GM12878 (cell line): ENCODE measurements around the gene CDON. TPM values are rescaled to one million over a fixed set of nuclear protein-coding genes. Genes with fewer than 3 reads are reported as not detected.

Source experiments
- ATAC-seq: fragments of 200-7000 bp; cut with Tn5 transposase; 3 replicates; pipeline ENCODE4 v1.9.1; 2020; ENCODE audit warnings: mild to moderate bottlenecking, moderate library complexity
- BruUV-seq: library from RNA; stranded (reverse); fragments of 400-500 nt; replicated peaks from 2 replicates; lab custom pipeline; 2021; lab: Mats Ljungman, UMichigan
- CTCF ChIA-PET: fragments of 300-600 bp; sonication (Branson Sonifier 250); formaldehyde crosslinking; extraction: SDS; loops from one replicate; lab custom pipeline; 2021; ENCODE audit warnings: inconsistent platforms; lab: Yijun Ruan, JAX
- POLR2A ChIA-PET: fragments of 350-600 bp; formaldehyde crosslinking; extraction: SDS; loops from one replicate; lab custom pipeline; 2021; ENCODE audit warnings: inconsistent platforms; lab: Charles Lee
- RAD21 ChIA-PET: fragments of 300-600 bp; sonication (Branson Sonifier 250); formaldehyde crosslinking; loops from one replicate; lab custom pipeline; 2023; ENCODE audit warnings: antibody characterized with exemption; ENCODE audit not compliant: unreplicated experiment; lab: Charles Lee
- SMC1A ChIA-PET: fragments of 300-600 bp; sonication (Branson Sonifier 250); formaldehyde crosslinking; loops from one replicate; lab custom pipeline; 2023; ENCODE audit not compliant: unreplicated experiment, uncharacterized antibody; lab: Charles Lee
- DNase-seq: peaks from one replicate; pipeline ENCODE4 v3.0.0-alpha.2; 2011; ENCODE audit warnings: low read depth, low spot score
- FAIRE-seq: peaks from 3 replicates; lab custom pipeline; 2011; peaks lifted over from hg19 to GRCh38; lab: Jason Lieb, UNC
- H2AFZ ChIP-seq: 2 replicates; pipeline ENCODE4 v1.6.0; 2011; ENCODE audit warnings: low read depth, low read length, control low read depth; ENCODE audit not compliant: control insufficient read depth
- H3K27ac ChIP-seq: 2 replicates; pipeline ENCODE4 v1.5.1; 2011; ENCODE audit warnings: control low read depth; ENCODE audit not compliant: control insufficient read depth, insufficient read depth
- H3K27me3 ChIP-seq, 2 experiments: replicated peaks in 1 of 2; 2 replicates each; pipeline versions ENCODE4 v1.6.0 to v1.6.1; 2011; ENCODE audit warnings: low read length in 1 of 2; ENCODE audit not compliant: control insufficient read depth in 2 of 2, insufficient read depth in 2 of 2
- H3K36me3 ChIP-seq, 2 experiments: 2 replicates each; pipeline ENCODE4 v1.5.1; 2011; ENCODE audit warnings: low read length in 1 of 2; ENCODE audit not compliant: control insufficient read depth in 2 of 2, insufficient read depth in 2 of 2
- H3K4me1 ChIP-seq: 2 replicates; pipeline ENCODE4 v1.6.1; 2011; ENCODE audit warnings: mild to moderate bottlenecking, low read length, moderate library complexity, mixed read lengths; ENCODE audit not compliant: control insufficient read depth, insufficient read depth
- H3K4me2 ChIP-seq: 2 replicates; pipeline ENCODE4 v1.6.0; 2011; ENCODE audit warnings: control low read depth; ENCODE audit not compliant: control insufficient read depth, insufficient read depth
- H3K4me3 ChIP-seq: fragments of 200-600 bp; sonication (generic); 2 replicates; pipeline ENCODE4 v1.5.1; 2016
- H3K79me2 ChIP-seq: 2 replicates; pipeline ENCODE4 v1.6.0; 2011; ENCODE audit warnings: low read length; ENCODE audit not compliant: control insufficient read depth, insufficient read depth
- H3K9ac ChIP-seq: 2 replicates; pipeline ENCODE4 v1.8.0; 2011; ENCODE audit warnings: low read length, control low read depth, mixed read lengths; ENCODE audit not compliant: control insufficient read depth, insufficient read depth
- H3K9me3 ChIP-seq: replicated peaks from 3 replicates; pipeline ENCODE4 v1.5.1; 2011; ENCODE audit warnings: mild to moderate bottlenecking, low read length; ENCODE audit not compliant: control insufficient read depth, insufficient read depth
- H4K20me1 ChIP-seq: 2 replicates; pipeline ENCODE4 v1.6.0; 2011; ENCODE audit not compliant: control insufficient read depth, insufficient read depth
- BCL11A ChIP-seq: IDR thresholded peaks from 2 replicates; pipeline ENCODE4 v1.6.1; 2011; ENCODE audit warnings: low read depth, low read length
- CBX5 ChIP-seq: sonication (generic); IDR thresholded peaks from 2 replicates; pipeline ENCODE4 v1.6.1; 2016; ENCODE audit warnings: low read depth, moderate library complexity, mild to moderate bottlenecking, inconsistent platforms
- CHD4 ChIP-seq: fragments of 200-600 bp; sonication (generic); IDR thresholded peaks from 2 replicates; pipeline ENCODE4 v1.6.1; 2016; ENCODE audit warnings: mild to moderate bottlenecking
- CREM ChIP-seq: IDR thresholded peaks from 2 replicates; pipeline ENCODE4 v1.6.1; 2014; ENCODE audit warnings: antibody characterized with exemption, low read depth
- MYB ChIP-seq: fragments of 150-350 bp; IDR thresholded peaks from 2 replicates; pipeline ENCODE4 v1.6.1; 2014; ENCODE audit warnings: mild to moderate bottlenecking, low read depth, low read length, borderline replicate concordance
- NFXL1 ChIP-seq: fragments of 450-650 bp; IDR thresholded peaks from 2 replicates; pipeline ENCODE4 v1.6.1; 2017; ENCODE audit warnings: antibody characterized with exemption, mild to moderate bottlenecking, borderline replicate concordance
- NRF1 ChIP-seq: conservative IDR thresholded peaks from 2 replicates; pipeline ENCODE4 v1.6.1; 2011; ENCODE audit warnings: mild to moderate bottlenecking, low read depth, low read length, improper control_type of control experiment
- PAX5 ChIP-seq: IDR thresholded peaks from 2 replicates; pipeline ENCODE4 v1.6.1; 2011; ENCODE audit warnings: low read depth, low read length, borderline replicate concordance
- REST ChIP-seq: IDR thresholded peaks from 2 replicates; pipeline ENCODE4 v1.6.1; 2012; ENCODE audit warnings: mild to moderate bottlenecking, low read depth, low read length
- SMC3 ChIP-seq: IDR thresholded peaks from 2 replicates; pipeline ENCODE4 v1.6.1; 2011; ENCODE audit warnings: low read length, improper control_type of control experiment, borderline replicate concordance
- SP1 ChIP-seq: IDR thresholded peaks from one replicate; pipeline ENCODE4 v1.6.1; 2011; ENCODE audit warnings: low read depth, low read length
- SREBF2 ChIP-seq: IDR thresholded peaks from 2 replicates; pipeline ENCODE4 v1.6.1; 2012; ENCODE audit warnings: mild to moderate bottlenecking, low read length
- TAF1 ChIP-seq: IDR thresholded peaks from 2 replicates; pipeline ENCODE4 v1.6.1; 2011; ENCODE audit warnings: mild to moderate bottlenecking, low read depth, low read length, borderline replicate concordance
- TCF12 ChIP-seq: IDR thresholded peaks from 2 replicates; pipeline ENCODE4 v1.6.1; 2011; ENCODE audit warnings: low read depth, mild to moderate bottlenecking, low read length
- ZNF217 ChIP-seq: fragments of 450-650 bp; IDR thresholded peaks from 2 replicates; pipeline ENCODE4 v1.6.1; 2017; ENCODE audit warnings: antibody characterized with exemption, mild to moderate bottlenecking
- WGBS: methylation state at CpG from one replicate; pipeline ENCODE4 v1.1.6; 2016; ENCODE audit warnings: low lambda C conversion rate; ENCODE audit not compliant: insufficient replicate concordance, insufficient coverage; ENCODE audit errors: missing lambda C conversion rate; 5-methylcytosine and 5-hydroxymethylcytosine counted together
- in situ Hi-C: fragments of 300-500 bp; cut with MboI; formaldehyde crosslinking; loops from 9 replicates; pipeline ENCODE4 v1.14.3; 2018; ENCODE audit warnings: mixed read lengths
- intact Hi-C: fragments of 100-400 bp; cut with micrococcal nuclease; formaldehyde crosslinking; loops from one replicate; pipeline ENCODE4 v1.14.2; 2022; ENCODE audit not compliant: unreplicated experiment
- polyA plus RNA-seq, 11 experiments: library from polyadenylated mRNA; depleted of rRNA in 4 of 11; unstranded in 6 of 11; stranded (reverse) in 5 of 11; fragments of >200 nt; fragmentation: Nextera tagmentation in 4 of 11; fragmentation: Illumina TruSeq in 1 of 11; extraction: Ambion mirVana in 4 of 11; extraction: Trizol in 1 of 11; gene quantifications; 1 replicate in 1 of 11; 2 replicates in 10 of 11; pipeline versions ENCODE4 v1.2.1 to v1.2.3, GENCODE V29; 2011 to 2016; ENCODE audit warnings: inconsistent platforms in 2 of 11, missing spikeins in 2 of 11, low read depth in 1 of 11
- total RNA-seq, 4 experiments: library from RNA; depleted of rRNA in 3 of 4; stranded (reverse); fragments of >200 nt in 3 of 4; fragmentation: Illumina TruSeq in 1 of 4; extraction: Trizol in 1 of 4; gene quantifications; 2 replicates each; pipeline versions ENCODE4 v1.2.1 to v1.2.3, GENCODE V29; 2013 to 2021
- TF ChIP-seq, protein P1 (sequence below): fragments of 450-650 bp; IDR thresholded peaks from 2 replicates; pipeline ENCODE4 v1.6.1; 2017; ENCODE audit warnings: low read depth, mild to moderate bottlenecking, moderate library complexity

Gene CDON
- total and polyA plus RNA-seq, 10 of the 15 experiments (the other 5 are each of a cell fraction or from before 2014, with no cell fraction given): 0.07 to 4.2 (median 0.36) TPM

GRCh38 chr11:125952559-125952958, 110.1 kb downstream of the CDON start:
- intact Hi-C loops (no loop called here), in situ Hi-C loops (no loop called here)
- Histone ChIP-seq H3K4me1 (no peaks in the 10 kb centered on the region), H3K9ac (no peak overlapping the region), H3K27ac (no peak overlapping the region), H3K9me3 (no peaks in the 10 kb centered on the region), H2AFZ (no peak overlapping the region), H3K4me2 (no peak overlapping the region), H3K27me3 (no peaks in the 10 kb centered on the region), H3K36me3 (no peaks in the 10 kb centered on the region), H3K4me3 (no peak overlapping the region), H3K79me2 (no peaks in the 10 kb centered on the region), H4K20me1 (no peaks in the 10 kb centered on the region)
- ChIA-PET CTCF (no interaction called here), RAD21 (no interaction called here), SMC1A (no interaction called here), POLR2A (no interaction called here)
- 0% methylated on average over 2 of the region's 2 CpGs for WGBS
- no peak for ATAC-seq
- BruUV-seq: no TSS peak
- FAIRE-seq: no peak
- no peak for DNase-seq
- TF ChIP-seq CHD4 (no peak), NRF1 (no peak), SMC3 (no peak), SP1 (no peak)

DNA sequence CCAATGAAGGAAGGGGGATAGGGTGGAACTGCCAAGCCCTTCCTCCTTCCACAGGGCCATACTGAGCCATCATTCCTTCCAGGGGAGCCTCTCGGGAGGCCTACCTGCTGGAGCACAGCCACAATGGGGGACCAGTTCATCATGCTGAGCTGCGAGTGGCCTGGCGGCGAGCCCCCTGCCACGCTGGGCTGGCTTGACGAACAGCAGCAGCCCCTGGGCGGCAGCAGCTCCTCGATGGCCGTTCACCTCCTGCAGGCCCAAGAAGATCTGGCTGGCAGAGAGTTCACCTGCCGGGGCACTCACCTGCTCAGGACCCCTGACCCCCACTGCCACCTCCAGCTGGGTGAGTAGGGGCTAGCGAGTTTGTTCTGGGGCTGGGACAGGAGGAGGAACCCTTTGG, 110.9 kb downstream of the CDON start:
- in situ Hi-C loops: no loop called here
- no peak overlapping the region for H2AFZ ChIP-seq
- CTCF ChIA-PET: no interaction called here
- TF ChIP-seq CREM (no peak), BCL11A (no peak), SREBF2 (no peak), ZNF217 (no peak), CBX5 (no peak), REST (no peak), NFXL1 (no peak), MYB (no peak), TCF12 (no peak), TAF1 (no peak), PAX5 (no peak)
- TF ChIP-seq, protein P1, sequence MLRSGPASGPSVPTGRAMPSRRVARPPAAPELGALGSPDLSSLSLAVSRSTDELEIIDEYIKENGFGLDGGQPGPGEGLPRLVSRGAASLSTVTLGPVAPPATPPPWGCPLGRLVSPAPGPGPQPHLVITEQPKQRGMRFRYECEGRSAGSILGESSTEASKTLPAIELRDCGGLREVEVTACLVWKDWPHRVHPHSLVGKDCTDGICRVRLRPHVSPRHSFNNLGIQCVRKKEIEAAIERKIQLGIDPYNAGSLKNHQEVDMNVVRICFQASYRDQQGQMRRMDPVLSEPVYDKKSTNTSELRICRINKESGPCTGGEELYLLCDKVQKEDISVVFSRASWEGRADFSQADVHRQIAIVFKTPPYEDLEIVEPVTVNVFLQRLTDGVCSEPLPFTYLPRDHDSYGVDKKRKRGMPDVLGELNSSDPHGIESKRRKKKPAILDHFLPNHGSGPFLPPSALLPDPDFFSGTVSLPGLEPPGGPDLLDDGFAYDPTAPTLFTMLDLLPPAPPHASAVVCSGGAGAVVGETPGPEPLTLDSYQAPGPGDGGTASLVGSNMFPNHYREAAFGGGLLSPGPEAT: no peak

More for the DNA sequence above, 110.9 kb downstream of the CDON start:
- RAD21 ChIA-PET: no interaction called here
- Histone ChIP-seq H3K9me3 (no peaks in the 10 kb centered on the region), H3K4me3 (no peak overlapping the region), H4K20me1 (no peaks in the 10 kb centered on the region), H3K36me3 (no peaks in the 10 kb centered on the region), H3K4me1 (no peaks in the 10 kb centered on the region), H3K4me2 (no peak overlapping the region), H3K9ac (no peak overlapping the region), H3K27me3 (no peaks in the 10 kb centered on the region), H3K79me2 (no peaks in the 10 kb centered on the region), H3K27ac (no peak overlapping the region)
- BruUV-seq: no TSS peak
- ATAC-seq (no peak), DNase-seq (no peak), FAIRE-seq (no peak)
- intact Hi-C loops: no loop called here
- SMC1A ChIA-PET: no interaction called here
- 47% methylated on average over 11 of the region's 11 CpGs for WGBS
- POLR2A ChIA-PET: interaction anchor here (0.7 kb wide), 1 partner anchor 319 kb away, joined by 3 read pairs; no protein-coding TSS in a partner anchor
